ENCODE measurements around the gene RAB11FIP3.

RAB11FIP3 gene

GRCh38 chr16:549544-550263 is 124.3 kb downstream of the RAB11FIP3 start:
- no peak overlapping the region for H3K4me3 ChIP-seq (ENCODE audit: low read depth, low read length)
- no peak for DNase-seq (ENCODE audit: low read depth)
- no peak for TF ChIP-seq CTCF (IDR thresholded peaks at IDR 0.05; ENCODE audit: control insufficient read depth, extremely low read depth, insufficient read depth)

GRCh38 chr16:551210-551609 is 125.8 kb downstream of the RAB11FIP3 start:
- DNase-seq (ENCODE audit: low read depth): no peak
- H3K4me3 ChIP-seq (ENCODE audit: low read depth, low read length): no peak overlapping the region
- no peak for TF ChIP-seq CTCF (IDR thresholded peaks at IDR 0.05; ENCODE audit: control insufficient read depth, extremely low read depth, insufficient read depth)

- no peak overlapping the region for H3K4me3 ChIP-seq (ENCODE audit: low read depth, low read length)
- no peak for DNase-seq (ENCODE audit: low read depth)
- no peak for TF ChIP-seq CTCF (IDR thresholded peaks at IDR 0.05; ENCODE audit: control insufficient read depth, extremely low read depth, insufficient read depth)
Measured at GRCh38 chr16:552171-552570, 126.7 kb downstream of the RAB11FIP3 start.

- TF ChIP-seq CTCF (IDR thresholded peaks at IDR 0.05; ENCODE audit: control insufficient read depth, extremely low read depth, insufficient read depth): no peak
- DNase-seq (ENCODE audit: low read depth): no peak
- no peak overlapping the region for H3K4me3 ChIP-seq (ENCODE audit: low read depth, low read length)
Measured at GRCh38 chr16:553601-554296, 128.3 kb downstream of the RAB11FIP3 start.

- no peak overlapping the region for H3K4me3 ChIP-seq (ENCODE audit: low read depth, low read length)
- no peak for TF ChIP-seq CTCF (IDR thresholded peaks at IDR 0.05; ENCODE audit: control insufficient read depth, extremely low read depth, insufficient read depth)
- no peak for DNase-seq (ENCODE audit: low read depth)
Measured at GRCh38 chr16:554297-554621, 128.8 kb downstream of the RAB11FIP3 start.

- no peak for DNase-seq (ENCODE audit: low read depth)
- H3K4me3 ChIP-seq (ENCODE audit: low read depth, low read length): no peak overlapping the region
- no peak for TF ChIP-seq CTCF (IDR thresholded peaks at IDR 0.05; ENCODE audit: control insufficient read depth, extremely low read depth, insufficient read depth)
Measured at GRCh38 chr16:554640-555365, 129.4 kb downstream of the RAB11FIP3 start.

Measured in LNCaP clone FGC (cell line).